OCI-LY7 (cell line): ENCODE results near the gene ZNF750. TPM values are rescaled to one million over a fixed set of nuclear protein-coding genes. Genes with fewer than 3 reads are reported as not detected.

ENCODE experiments used
- BruUV-seq: library from RNA; stranded (reverse); fragments of 400-500 nt; replicated peaks from 2 replicates; lab custom pipeline; 2021; lab: Mats Ljungman, UMichigan
- CTCF ChIA-PET: fragments of 300-600 bp; sonication (Branson Sonifier 250); formaldehyde crosslinking; loops from one replicate; lab custom pipeline; 2022; ENCODE audit warnings: antibody characterized with exemption; ENCODE audit not compliant: unreplicated experiment; lab: Charles Lee
- POLR2A ChIA-PET: fragments of 300-600 bp; sonication (Branson Sonifier 250); formaldehyde crosslinking; loops from one replicate; lab custom pipeline; 2022; ENCODE audit warnings: antibody characterized with exemption; lab: Charles Lee
- DNase-seq: peaks from one replicate; pipeline ENCODE4 v3.0.0-alpha.2; 2015; ENCODE audit warnings: low spot score
- H2AFZ ChIP-seq: fragments of 200-600 bp; sonication (generic), shearing (Covaris generic); 2 replicates; pipeline ENCODE4 v1.6.1; 2014; ENCODE audit warnings: mild to moderate bottlenecking, antibody characterized with exemption, low read length, moderate library complexity
- H3K27ac ChIP-seq: fragments of 200-600 bp; sonication (generic); 2 replicates; pipeline ENCODE4 v1.5.1; 2014; ENCODE audit warnings: mixed run types, low read depth, mild to moderate bottlenecking, moderate library complexity, low read length, inconsistent platforms; ENCODE audit not compliant: poor library complexity, severe bottlenecking
- H3K36me3 ChIP-seq: fragments of 200-600 bp; sonication (generic); 2 replicates; pipeline ENCODE4 v1.6.1; 2014; ENCODE audit warnings: mild to moderate bottlenecking, antibody characterized with exemption, low read length, moderate library complexity, mixed read lengths; ENCODE audit not compliant: insufficient read depth
- H3K4me1 ChIP-seq: fragments of 200-600 bp; sonication (generic); 2 replicates; pipeline ENCODE4 v1.5.1; 2014; ENCODE audit warnings: mild to moderate bottlenecking, low read length; ENCODE audit not compliant: insufficient read depth, poor library complexity, severe bottlenecking
- H3K4me2 ChIP-seq: fragments of 200-600 bp; sonication (generic); 2 replicates; pipeline ENCODE4 v1.6.1; 2014; ENCODE audit warnings: mild to moderate bottlenecking, low read length
- H3K4me3 ChIP-seq: fragments of 200-600 bp; sonication (generic); 2 replicates; pipeline ENCODE4 v1.5.1; 2014; ENCODE audit warnings: mild to moderate bottlenecking, low read depth, low read length; ENCODE audit not compliant: poor library complexity, severe bottlenecking
- H3K79me2 ChIP-seq: fragments of 200-600 bp; sonication (generic); 2 replicates; pipeline ENCODE4 v1.6.1; 2016; ENCODE audit warnings: low read depth, mild to moderate bottlenecking, low read length, moderate library complexity, mixed read lengths; ENCODE audit not compliant: insufficient read depth
- H3K9me2 ChIP-seq: fragments of 200-600 bp; sonication (generic); 2 replicates; pipeline ENCODE4 v1.6.1; 2016; ENCODE audit warnings: mild to moderate bottlenecking, low read length, mixed read lengths; ENCODE audit not compliant: insufficient read depth
- H3K9me3 ChIP-seq: fragments of 200-600 bp; sonication (generic); 2 replicates; pipeline ENCODE4 v1.6.1; 2014; ENCODE audit warnings: mild to moderate bottlenecking, mixed run types, low read length, mixed read lengths
- H4K20me1 ChIP-seq: fragments of 200-600 bp; sonication (generic); 2 replicates; pipeline ENCODE4 v1.6.1; 2014; ENCODE audit warnings: mild to moderate bottlenecking, antibody characterized with exemption, low read length, moderate library complexity, mixed read lengths; ENCODE audit not compliant: insufficient read depth
- CTCF ChIP-seq: fragments of 200-600 bp; sonication (generic); conservative IDR thresholded peaks from 2 replicates; pipeline ENCODE4 v1.5.1; 2014; ENCODE audit warnings: mild to moderate bottlenecking, antibody characterized with exemption, low read length, moderate library complexity, mixed read lengths
- EZH2phosphoT487 ChIP-seq: fragments of 200-600 bp; sonication (generic); IDR thresholded peaks from 2 replicates; pipeline ENCODE4 v1.6.1; 2018; ENCODE audit warnings: low read depth, borderline replicate concordance, mild to moderate bottlenecking, mixed run types, antibody characterized with exemption, low read length, moderate library complexity, mixed read lengths
- intact Hi-C: fragments of 100-400 bp; cut with micrococcal nuclease; formaldehyde crosslinking; loops from one replicate; pipeline ENCODE4 v1.10.0; 2022; ENCODE audit not compliant: unreplicated experiment
- total RNA-seq, 2 experiments: library from RNA; depleted of rRNA in 1 of 2; stranded (reverse); fragments of >200 nt in 1 of 2; shearing (Covaris generic) in 1 of 2; gene quantifications; 2 replicates each; pipeline ENCODE4 v1.2.3, GENCODE V29; 2014 to 2022

ZNF750 gene
- total RNA-seq, 2 experiments from 2014 or later: not detected

GRCh38 chr17:82825540-82826124 is 14.2 kb downstream of the ZNF750 start:
- H3K4me2 ChIP-seq: no peak overlapping the region
- ChIA-PET POLR2A (interaction anchor here (1.0 kb wide), 1 partner anchor 46 kb away, joined by 3 read pairs; no protein-coding TSS in a partner anchor), CTCF (no interaction called here)
- BruUV-seq: no TSS peak
- TF ChIP-seq EZH2phosphoT487 (no peak), CTCF (no peak)
- peaks cover 61% of the 10 kb centered on the region for H3K36me3 ChIP-seq
- H3K9me3 ChIP-seq: 0 out of 2 replicates have a peak, but pooled peaks cover under 1% of the 10 kb centered on the region
- H4K20me1 ChIP-seq: no peaks in the 10 kb centered on the region
- H3K9me2 ChIP-seq: no peaks in the 10 kb centered on the region
- intact Hi-C loops: no loop called here
- H2AFZ ChIP-seq: no peak overlapping the region
- H3K4me1 ChIP-seq: no peaks in the 10 kb centered on the region
- no peak for DNase-seq
- no peak overlapping the region for H3K27ac ChIP-seq
- H3K4me3 ChIP-seq: no peak overlapping the region
- no peaks in the 10 kb centered on the region for H3K79me2 ChIP-seq

GRCh38 chr17:82823004-82823403 is 16.8 kb downstream of the ZNF750 start:
- Histone ChIP-seq H3K4me1 (peaks cover 5% of the 10 kb centered on the region), H3K4me2 (no peak overlapping the region), H3K9me3 (peaks cover 7% of the 10 kb centered on the region; the same call in 1 of the 2 replicates), H3K4me3 (no peak overlapping the region), H2AFZ (no peak overlapping the region), H3K9me2 (no peaks in the 10 kb centered on the region), H4K20me1 (no peaks in the 10 kb centered on the region), H3K27ac (no peak overlapping the region), H3K79me2 (no peaks in the 10 kb centered on the region), H3K36me3 (peaks cover 71% of the 10 kb centered on the region)
- ChIA-PET POLR2A (no interaction called here), CTCF (no interaction called here)
- intact Hi-C loops: no loop called here
- DNase-seq: no peak
- TF ChIP-seq EZH2phosphoT487 (no peak), CTCF (peak; percentile 66)
- no TSS peak for BruUV-seq

GRCh38 chr17:82822281-82822680 is 17.5 kb downstream of the ZNF750 start:
- no peak overlapping the region for H3K27ac ChIP-seq
- H3K36me3 ChIP-seq: peaks cover 71% of the 10 kb centered on the region
- no peak overlapping the region for H3K4me3 ChIP-seq
- no peaks in the 10 kb centered on the region for H4K20me1 ChIP-seq
- no peaks in the 10 kb centered on the region for H3K79me2 ChIP-seq
- no TSS peak for BruUV-seq
- H3K9me2 ChIP-seq: no peaks in the 10 kb centered on the region
- no peak overlapping the region for H2AFZ ChIP-seq
- H3K4me1 ChIP-seq: peaks cover 5% of the 10 kb centered on the region
- POLR2A ChIA-PET: no interaction called here
- H3K9me3 ChIP-seq: peaks cover 7% of the 10 kb centered on the region; the same call in 1 of the 2 replicates
- CTCF ChIA-PET: no interaction called here
- DNase-seq: no peak
- H3K4me2 ChIP-seq: no peak overlapping the region
- intact Hi-C loops: no loop called here
- no peak for TF ChIP-seq CTCF
- no peak for TF ChIP-seq EZH2phosphoT487
